Measurements from ENCODE around the gene TNFRSF12A. TPM values are rescaled to one million over a fixed set of nuclear protein-coding genes. Genes with fewer than 3 reads are reported as not detected.

Gene TNFRSF12A
- total RNA-seq, 1 donor from 2014 or later: 12.3 TPM

GRCh38 chr16:3058139-3059030 lies 38.2 kb downstream of the TNFRSF12A start:
- H3K27me3 ChIP-seq: no peaks in the 10 kb centered on the region
- H3K4me3 ChIP-seq: peak overlapping the region; percentile 78 to 80
- H3K9me3 ChIP-seq: no peaks in the 10 kb centered on the region
- H3K27ac ChIP-seq: peak overlapping the region; percentile 76
- DNase-seq (ENCODE audit: extremely low spot score in 2 of 2): no peak
- no peaks in the 10 kb centered on the region for H3K36me3 ChIP-seq
- H3K4me1 ChIP-seq: peaks cover 19% of the 10 kb centered on the region
- TF ChIP-seq POLR2AphosphoS5 (IDR thresholded peaks at IDR 0.05; ENCODE audit: insufficient read depth in 1 of 2, low read depth in 1 of 2) (no peak), CTCF (IDR thresholded peaks at IDR 0.05) (no peak), POLR2A (IDR thresholded peaks at IDR 0.05) (no peak)
- intact Hi-C loops (cut with DNase I): loop anchor here (5.0 kb wide), 2 partner anchors 54 to 104 kb away; partner anchors contain the start of gene ZNF205

- TF ChIP-seq POLR2AphosphoS5 (IDR thresholded peaks at IDR 0.05; ENCODE audit: insufficient read depth in 1 of 2, low read depth in 1 of 2): peak in 1 of 2 donors; percentile 36
- TF ChIP-seq POLR2A (IDR thresholded peaks at IDR 0.05): no peak
- TF ChIP-seq CTCF (IDR thresholded peaks at IDR 0.05): peak; percentile 92 to 96 (median 95)
- Histone ChIP-seq H3K27ac (peak overlapping the region; percentile 76), H3K4me3 (peak overlapping the region; percentile 78 to 80), H3K4me1 (peaks cover 19% of the 10 kb centered on the region), H3K36me3 (no peaks in the 10 kb centered on the region), H3K9me3 (no peaks in the 10 kb centered on the region), H3K27me3 (no peaks in the 10 kb centered on the region)
- intact Hi-C loops (cut with DNase I): loop anchor here (5.0 kb wide), 2 partner anchors 53 to 103 kb away; partner anchors contain the start of gene ZNF205
- no peak for DNase-seq (ENCODE audit: extremely low spot score in 2 of 2)
These were observed 39.0 kb downstream of the TNFRSF12A start for GRCh38 chr16:3059041-3059722.

- no peaks in the 10 kb centered on the region for H3K36me3 ChIP-seq
- TF ChIP-seq CTCF (IDR thresholded peaks at IDR 0.05) (no peak), POLR2A (IDR thresholded peaks at IDR 0.05) (no peak), POLR2AphosphoS5 (IDR thresholded peaks at IDR 0.05; ENCODE audit: insufficient read depth in 1 of 2, low read depth in 1 of 2) (no peak)
- H3K4me3 ChIP-seq: peak overlapping the region; percentile 78 to 80
- H3K9me3 ChIP-seq: no peaks in the 10 kb centered on the region
- DNase-seq (ENCODE audit: extremely low spot score in 2 of 2): no peak
- peaks cover 20% of the 10 kb centered on the region for H3K4me1 ChIP-seq
- no peaks in the 10 kb centered on the region for H3K27me3 ChIP-seq
- intact Hi-C loops (cut with DNase I): loop anchor here (5.0 kb wide), 2 partner anchors 53 to 103 kb away; partner anchors contain the start of gene ZNF205
- H3K27ac ChIP-seq: peak overlapping the region; percentile 76
These were observed 39.6 kb downstream of the TNFRSF12A start for GRCh38 chr16:3059723-3060242.

GRCh38 chr16:3060339-3061127 lies 40.4 kb downstream of the TNFRSF12A start:
- Histone ChIP-seq H3K27me3 (no peaks in the 10 kb centered on the region), H3K27ac (no peak overlapping the region), H3K4me1 (peaks cover 27% of the 10 kb centered on the region), H3K36me3 (no peaks in the 10 kb centered on the region), H3K4me3 (no peak overlapping the region), H3K9me3 (no peaks in the 10 kb centered on the region)
- intact Hi-C loops (cut with DNase I): no loop called here
- DNase-seq (ENCODE audit: extremely low spot score in 2 of 2): no peak
- TF ChIP-seq POLR2AphosphoS5 (IDR thresholded peaks at IDR 0.05; ENCODE audit: insufficient read depth in 1 of 2, low read depth in 1 of 2): no peak
- TF ChIP-seq POLR2A (IDR thresholded peaks at IDR 0.05): no peak
- no peak for TF ChIP-seq CTCF (IDR thresholded peaks at IDR 0.05)

Measured in vagina (tissue), 2 donors.